ENCODE data around the gene ARPC4.

The ARPC4 gene

DNA sequence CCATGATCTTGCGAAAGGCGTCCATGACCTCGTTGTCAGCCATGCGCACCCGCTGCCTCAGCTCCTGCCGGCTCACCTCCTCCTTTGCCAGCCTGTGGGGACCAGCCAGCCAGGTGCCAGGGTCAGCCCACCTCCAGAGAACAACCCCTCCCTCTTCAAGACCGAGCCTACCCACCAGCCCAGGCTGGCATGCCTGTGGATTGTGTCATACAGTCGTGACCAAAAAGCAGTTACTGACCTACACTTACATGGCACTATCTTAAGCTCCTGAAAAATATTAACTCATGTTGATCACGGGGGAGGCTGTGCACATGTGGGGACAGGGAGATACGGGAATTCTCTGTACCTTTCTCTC lies 12.4 kb upstream of the ARPC4 start:
- FAIRE-seq = no peak
- TF ChIP-seq, protein P1, sequence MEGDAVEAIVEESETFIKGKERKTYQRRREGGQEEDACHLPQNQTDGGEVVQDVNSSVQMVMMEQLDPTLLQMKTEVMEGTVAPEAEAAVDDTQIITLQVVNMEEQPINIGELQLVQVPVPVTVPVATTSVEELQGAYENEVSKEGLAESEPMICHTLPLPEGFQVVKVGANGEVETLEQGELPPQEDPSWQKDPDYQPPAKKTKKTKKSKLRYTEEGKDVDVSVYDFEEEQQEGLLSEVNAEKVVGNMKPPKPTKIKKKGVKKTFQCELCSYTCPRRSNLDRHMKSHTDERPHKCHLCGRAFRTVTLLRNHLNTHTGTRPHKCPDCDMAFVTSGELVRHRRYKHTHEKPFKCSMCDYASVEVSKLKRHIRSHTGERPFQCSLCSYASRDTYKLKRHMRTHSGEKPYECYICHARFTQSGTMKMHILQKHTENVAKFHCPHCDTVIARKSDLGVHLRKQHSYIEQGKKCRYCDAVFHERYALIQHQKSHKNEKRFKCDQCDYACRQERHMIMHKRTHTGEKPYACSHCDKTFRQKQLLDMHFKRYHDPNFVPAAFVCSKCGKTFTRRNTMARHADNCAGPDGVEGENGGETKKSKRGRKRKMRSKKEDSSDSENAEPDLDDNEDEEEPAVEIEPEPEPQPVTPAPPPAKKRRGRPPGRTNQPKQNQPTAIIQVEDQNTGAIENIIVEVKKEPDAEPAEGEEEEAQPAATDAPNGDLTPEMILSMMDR (IDR thresholded peaks at IDR 0.05; ENCODE audit: insufficient read depth, missing control alignments) = no peak
- DNase-seq (ENCODE audit: insufficient read length, low spot score) = no peak

DNA sequence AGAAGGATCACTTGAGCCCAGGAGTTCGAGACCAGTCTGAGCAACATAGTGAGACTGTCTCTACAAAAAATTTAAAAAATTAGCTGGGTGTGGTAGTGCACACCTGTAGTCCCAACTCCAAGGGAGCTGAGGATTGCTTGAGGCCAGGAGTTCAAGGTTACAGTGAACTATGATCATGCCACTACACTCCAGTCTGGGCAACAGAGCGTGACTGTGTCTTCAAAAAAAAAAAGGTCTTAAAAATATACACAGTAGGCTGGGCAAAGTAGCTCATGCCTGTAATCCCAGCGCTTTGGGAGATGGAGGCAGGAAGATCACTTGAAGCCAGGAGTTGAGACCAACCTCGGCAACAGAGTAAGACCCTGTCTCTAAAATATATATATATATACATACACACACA lies 12.0 kb upstream of the ARPC4 start:
- FAIRE-seq = no peak
- TF ChIP-seq, protein P1 (IDR thresholded peaks at IDR 0.05; ENCODE audit: insufficient read depth, missing control alignments) = no peak
- DNase-seq (ENCODE audit: insufficient read length, low spot score) = no peak

DNA sequence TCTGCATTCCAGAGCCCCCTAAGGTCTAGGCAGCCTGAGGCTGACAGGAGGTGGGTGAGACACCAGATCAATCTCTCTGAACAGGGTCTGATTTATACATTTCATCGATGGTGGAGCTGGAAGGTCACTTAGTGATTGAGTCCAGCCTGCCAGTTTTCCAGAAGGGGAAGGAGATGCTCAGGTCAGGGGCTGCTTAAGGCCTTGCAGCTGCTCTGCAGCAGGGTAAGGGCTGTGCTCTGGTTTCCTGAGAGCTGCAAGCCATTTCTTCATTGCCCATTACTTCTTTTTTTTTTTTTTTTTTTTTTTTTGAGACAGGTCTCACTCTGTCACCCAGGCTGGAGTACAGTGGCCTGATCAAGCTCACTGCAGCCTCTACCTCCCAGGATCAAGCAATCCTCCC lies 11.3 kb upstream of the ARPC4 start:
- TF ChIP-seq, protein P1 (IDR thresholded peaks at IDR 0.05; ENCODE audit: insufficient read depth, missing control alignments) = no peak
- DNase-seq (ENCODE audit: insufficient read length, low spot score) = no peak

DNA sequence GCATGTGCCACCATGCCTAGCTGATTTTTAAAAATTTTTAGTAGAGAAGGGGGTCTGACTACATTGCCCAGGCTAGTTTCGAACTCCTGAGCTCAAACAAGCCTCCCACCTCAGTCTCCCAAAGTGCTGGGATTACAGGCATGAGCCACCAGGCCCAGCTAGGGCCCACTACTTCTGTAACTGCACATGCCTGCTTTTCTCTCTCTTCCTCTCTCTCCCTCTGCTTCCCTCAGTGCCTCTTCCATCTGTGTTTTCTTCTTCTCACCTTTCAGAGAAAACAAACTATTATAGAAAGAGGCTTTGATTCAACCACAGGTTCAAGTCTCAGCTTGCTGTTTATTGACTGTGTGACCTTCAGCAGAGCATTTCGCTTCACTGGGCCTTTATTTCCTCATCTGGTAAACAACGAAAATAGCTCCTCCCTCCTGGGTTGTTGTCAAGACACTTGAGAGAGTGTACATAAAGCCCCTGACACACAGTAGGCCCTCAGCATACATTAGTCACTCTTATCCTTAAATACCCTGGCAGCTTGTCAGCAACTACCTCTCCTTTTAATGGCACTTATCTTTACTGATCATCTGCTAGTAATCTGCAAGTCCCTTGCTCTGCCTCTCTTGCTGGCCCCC lies 10.8 kb upstream of the ARPC4 start:
- TF ChIP-seq, protein P1 (IDR thresholded peaks at IDR 0.05; ENCODE audit: insufficient read depth, missing control alignments) = no peak
- FAIRE-seq (no peak), DNase-seq (ENCODE audit: insufficient read length, low spot score) (no peak)

More for the DNA sequence above, 11.3 kb upstream of the ARPC4 start:
- no peak for FAIRE-seq

DNA sequence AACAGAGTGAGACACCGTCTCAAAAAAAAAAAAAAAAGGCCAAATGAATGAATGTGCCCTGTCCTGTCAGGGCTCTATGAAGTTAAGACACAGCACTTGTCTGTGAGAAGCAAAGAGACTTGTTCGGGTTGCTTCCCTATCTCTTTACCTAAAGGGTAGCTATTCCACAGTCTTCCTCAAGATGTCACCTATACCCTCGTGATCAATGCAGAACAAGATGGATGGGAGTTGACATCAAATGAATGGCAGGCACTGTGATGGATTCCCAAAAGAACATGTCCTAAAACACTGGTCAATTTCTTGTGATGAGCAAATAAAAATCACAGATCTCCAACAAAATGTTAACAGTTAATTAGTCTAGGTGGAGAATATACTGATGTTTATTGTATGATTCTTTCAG lies 10.1 kb upstream of the ARPC4 start:
- TF ChIP-seq, protein P1 (IDR thresholded peaks at IDR 0.05; ENCODE audit: insufficient read depth, missing control alignments) = peak; percentile 34
- FAIRE-seq (no peak), DNase-seq (ENCODE audit: insufficient read length, low spot score) (no peak)

DNA sequence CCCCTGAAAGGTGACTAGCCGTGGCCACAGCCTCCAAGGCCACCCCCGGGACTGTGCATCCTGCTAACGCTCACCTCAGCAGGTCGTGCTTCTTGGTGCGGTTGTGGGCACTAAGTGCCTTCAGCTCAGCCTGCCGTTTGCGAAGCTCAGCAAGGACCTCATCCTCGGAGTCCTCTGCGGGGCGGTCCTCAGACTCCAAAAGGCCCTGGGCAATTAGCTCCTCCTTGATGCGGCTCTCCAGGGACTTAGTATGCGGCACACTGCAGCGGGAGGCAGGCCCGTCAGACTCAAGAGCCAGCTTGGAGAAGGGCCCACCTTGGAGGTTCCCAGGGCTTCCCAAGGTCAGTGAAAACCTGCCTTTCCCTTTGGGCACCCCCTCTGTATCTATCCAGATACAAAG lies 8.9 kb upstream of the ARPC4 start:
- DNase-seq (ENCODE audit: insufficient read length, low spot score) (no peak), FAIRE-seq (no peak)
- TF ChIP-seq, protein P1 (IDR thresholded peaks at IDR 0.05; ENCODE audit: insufficient read depth, missing control alignments) = no peak

DNA sequence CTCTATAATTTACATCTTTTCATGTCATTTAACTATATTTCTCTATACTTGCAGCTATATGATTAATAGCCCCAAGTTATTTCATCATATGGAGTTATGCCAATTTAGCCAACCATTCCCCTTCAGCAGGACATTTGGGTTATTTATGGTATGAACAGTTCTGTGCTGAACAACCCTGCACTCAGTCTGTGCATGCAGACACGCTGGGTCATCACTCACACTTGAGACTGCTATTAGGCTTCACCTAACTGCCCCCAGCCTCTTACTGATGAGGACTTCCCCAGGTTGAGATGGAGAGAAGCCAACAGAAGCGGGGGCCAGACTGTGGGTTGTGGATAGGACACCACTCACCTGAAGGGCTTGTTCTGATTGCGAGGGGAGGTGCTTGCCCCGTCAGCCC lies 7.9 kb upstream of the ARPC4 start:
- DNase-seq (ENCODE audit: insufficient read length, low spot score) = no peak
- TF ChIP-seq, protein P1 (IDR thresholded peaks at IDR 0.05; ENCODE audit: insufficient read depth, missing control alignments) = no peak
- FAIRE-seq = no peak

Data from D721Med (cell line).